Fibroblast of lung (primary cell): ENCODE data around the gene ATG7. TPM values are rescaled to one million over a fixed set of nuclear protein-coding genes. Genes with fewer than 3 reads are reported as not detected.
A peak's percentile ranks its signal among the peaks of the same experiment; 100 is the strongest.

Experiments used
- DNase-seq, 2 donors: peaks; one replicate each; pipeline versions ENCODE4 v3.0.0 to v3.0.0-alpha.2; 2010; ENCODE audit warnings: low read depth in 2 of 2
- H2AFZ ChIP-seq: 2 replicates; pipeline ENCODE4 v1.5.1; 2012; ENCODE audit warnings: low read length, control low read depth, inconsistent platforms
- H3K27ac ChIP-seq: 2 replicates; pipeline ENCODE4 v1.5.1; 2011; ENCODE audit warnings: low read length, control low read depth; ENCODE audit not compliant: insufficient read depth
- H3K27me3 ChIP-seq: 2 replicates; pipeline ENCODE4 v1.5.1; 2011; ENCODE audit warnings: mild to moderate bottlenecking, low read length; ENCODE audit not compliant: control insufficient read depth, insufficient read depth
- H3K36me3 ChIP-seq: 2 replicates; pipeline ENCODE4 v1.5.1; 2011; ENCODE audit warnings: low read length; ENCODE audit not compliant: control insufficient read depth, insufficient read depth
- H3K4me1 ChIP-seq: 2 replicates; pipeline ENCODE4 v1.5.1; 2011; ENCODE audit warnings: low read length; ENCODE audit not compliant: control insufficient read depth, insufficient read depth; ENCODE audit errors: extremely low read depth
- H3K4me2 ChIP-seq: 2 replicates; pipeline ENCODE4 v1.5.1; 2011; ENCODE audit warnings: low read length, control low read depth; ENCODE audit not compliant: insufficient read depth; ENCODE audit errors: extremely low read depth
- H3K4me3 ChIP-seq, 4 experiments: fragments of 200-600 bp in 1 of 4; sonication (generic) in 1 of 4; replicated peaks in 1 of 4; 2 replicates each; pipeline ENCODE4 v1.5.1; 2011 to 2016; ENCODE audit warnings: low read length in 4 of 4, low read depth in 3 of 4, mild to moderate bottlenecking in 3 of 4, control low read depth in 2 of 4, inconsistent platforms in 1 of 4, mixed read lengths in 1 of 4; ENCODE audit not compliant: insufficient read depth in 1 of 4; ENCODE audit errors: control extremely low read depth in 1 of 4
- H3K79me2 ChIP-seq: 2 replicates; pipeline ENCODE4 v1.5.1; 2012; ENCODE audit warnings: mild to moderate bottlenecking, low read length, inconsistent platforms; ENCODE audit not compliant: control insufficient read depth, insufficient read depth
- H3K9ac ChIP-seq: 2 replicates; pipeline ENCODE4 v1.5.1; 2011; ENCODE audit warnings: mild to moderate bottlenecking, low read length, control low read depth; ENCODE audit not compliant: insufficient read depth
- H3K9me3 ChIP-seq: 2 replicates; pipeline ENCODE4 v1.5.1; 2012; ENCODE audit warnings: low read depth, low read length; ENCODE audit not compliant: control insufficient read depth, insufficient read depth
- H4K20me1 ChIP-seq: 2 replicates; pipeline ENCODE4 v1.5.1; 2011; ENCODE audit warnings: low read length; ENCODE audit not compliant: control insufficient read depth, insufficient read depth; ENCODE audit errors: extremely low read depth
- CTCF ChIP-seq, 2 donors: IDR thresholded peaks in 1 of 2; conservative IDR thresholded peaks in 1 of 2; 1 replicate in 1 of 2; 2 replicates in 1 of 2; pipeline ENCODE4 v1.5.1; 2011 to 2012; ENCODE audit warnings: low read length in 2 of 2, control low read depth in 1 of 2, inconsistent platforms in 1 of 2, low read depth in 1 of 2, mild to moderate bottlenecking in 1 of 2
- EZH2 ChIP-seq: IDR thresholded peaks from 2 replicates; pipeline ENCODE4 v1.5.1; 2012; ENCODE audit warnings: low read length, control low read depth, mild to moderate bottlenecking; ENCODE audit errors: missing control alignments
- polyA plus RNA-seq, 2 donors: library from polyadenylated mRNA; depleted of rRNA in 1 of 2; stranded (reverse) in 1 of 2; unstranded in 1 of 2; fragments of >200 nt; gene quantifications; 2 replicates each; pipeline ENCODE4 v1.2.1, GENCODE V29; 2011 to 2012; ENCODE audit warnings: missing spikeins in 1 of 2
- total RNA-seq: library from RNA; depleted of rRNA; stranded (reverse); fragments of >200 nt; gene quantifications from 2 replicates; pipeline ENCODE4 v1.2.1, GENCODE V29; 2014

ATG7 gene
- total and polyA plus RNA-seq, 2 donors (not counting 1 experiment from before 2014, with no cell fraction given): 50.8 to 56.5 TPM

- no peak for DNase-seq
- TF ChIP-seq CTCF (conservative IDR thresholded peaks at IDR 0.05 in 1 of 2, IDR thresholded peaks at IDR 0.05 in 1 of 2; ENCODE audit: low read depth in 1 of 2, low read length in 2 of 2) (no peak), EZH2 (no peak)
- Histone ChIP-seq H3K27me3 (no peaks in the 10 kb centered on the region), H3K4me1 (no peaks in the 10 kb centered on the region), H3K27ac (no peak overlapping the region), H3K4me2 (no peak overlapping the region), H3K9me3 (no peaks in the 10 kb centered on the region), H4K20me1 (no peaks in the 10 kb centered on the region), H3K9ac (no peak overlapping the region), H2AFZ (no peak overlapping the region), H3K36me3 (no peaks in the 10 kb centered on the region), H3K4me3 (no peak overlapping the region), H3K79me2 (no peaks in the 10 kb centered on the region)
These were observed 11.7 kb upstream of the ATG7 start for GRCh38 chr3:11260460-11260859.

GRCh38 chr3:11269007-11269406 lies 3.2 kb upstream of the ATG7 start:
- Histone ChIP-seq H3K9ac (no peak overlapping the region), H3K27me3 (no peaks in the 10 kb centered on the region), H2AFZ (no peak overlapping the region), H3K4me1 (peaks cover 4% of the 10 kb centered on the region), H3K4me3 (no peak overlapping the region), H3K79me2 (peaks cover 17% of the 10 kb centered on the region), H4K20me1 (no peaks in the 10 kb centered on the region), H3K4me2 (no peak overlapping the region), H3K27ac (no peak overlapping the region), H3K36me3 (no peaks in the 10 kb centered on the region), H3K9me3 (no peaks in the 10 kb centered on the region)
- TF ChIP-seq EZH2 (no peak), CTCF (conservative IDR thresholded peaks at IDR 0.05 in 1 of 2, IDR thresholded peaks at IDR 0.05 in 1 of 2; ENCODE audit: low read depth in 1 of 2, low read length in 2 of 2) (no peak)
- DNase-seq: no peak

GRCh38 chr3:11272906-11273574 lies 843 bp downstream of the ATG7 start:
- H3K9me3 ChIP-seq: no peaks in the 10 kb centered on the region
- H3K4me2 ChIP-seq: peak overlapping the region; percentile 93
- peak overlapping the region; percentile 90 for H3K27ac ChIP-seq
- no peak overlapping the region for H2AFZ ChIP-seq
- no peaks in the 10 kb centered on the region for H3K36me3 ChIP-seq
- peak overlapping the region; percentile 56 to 99 (median 85) for H3K4me3 ChIP-seq
- peaks cover 4% of the 10 kb centered on the region for H3K4me1 ChIP-seq
- H3K79me2 ChIP-seq: peaks cover 47% of the 10 kb centered on the region
- DNase-seq: no peak
- H3K27me3 ChIP-seq: no peaks in the 10 kb centered on the region
- H4K20me1 ChIP-seq: no peaks in the 10 kb centered on the region
- TF ChIP-seq EZH2 (no peak), CTCF (conservative IDR thresholded peaks at IDR 0.05 in 1 of 2, IDR thresholded peaks at IDR 0.05 in 1 of 2; ENCODE audit: low read depth in 1 of 2, low read length in 2 of 2) (no peak)
- peak overlapping the region; percentile 84 for H3K9ac ChIP-seq
